MM.1S (cell line): ENCODE data around the gene SDR9C7.
"Not testable (repeated sequence)": the region's sequence is repeated elsewhere in the genome, so short reads cannot be mapped to it uniquely, and the experiment has no call there.

Source experiments
- DNase-seq: peaks from one replicate; pipeline ENCODE4 v3.0.0-alpha.2; 2015
- H2AFZ ChIP-seq: fragments of 300-600 bp; sonication (generic); 2 replicates; pipeline ENCODE4 v1.6.0; 2016; ENCODE audit warnings: antibody characterized with exemption, low read length
- H3F3A ChIP-seq: fragments of 300-600 bp; sonication (generic); 2 replicates; pipeline ENCODE4 v1.6.1; 2016; ENCODE audit warnings: mild to moderate bottlenecking, antibody characterized with exemption, low read length, moderate library complexity, mixed read lengths; ENCODE audit not compliant: insufficient read depth
- H3K27ac ChIP-seq: fragments of 300-600 bp; sonication (generic); 2 replicates; pipeline ENCODE4 v1.5.1; 2016; ENCODE audit warnings: mild to moderate bottlenecking, low read length
- H3K27me3 ChIP-seq: fragments of 300-600 bp; sonication (generic); replicated peaks from 2 replicates; pipeline ENCODE4 v1.6.0; 2016; ENCODE audit warnings: low read length; ENCODE audit not compliant: insufficient read depth
- H3K36me3 ChIP-seq: fragments of 300-600 bp; sonication (generic); replicated peaks from 2 replicates; pipeline ENCODE4 v1.6.1; 2016; ENCODE audit warnings: mild to moderate bottlenecking, low read length, mixed read lengths; ENCODE audit not compliant: insufficient read depth
- H3K4me1 ChIP-seq: fragments of 300-600 bp; sonication (generic); 2 replicates; pipeline ENCODE4 v1.6.1; 2016; ENCODE audit warnings: low read length, mixed read lengths
- H3K4me2 ChIP-seq: fragments of 300-600 bp; sonication (generic); 2 replicates; pipeline ENCODE4 v1.6.0; 2016; ENCODE audit warnings: low read depth, low read length
- H3K4me3 ChIP-seq: fragments of 300-600 bp; sonication (generic); 2 replicates; pipeline ENCODE4 v1.5.1; 2016; ENCODE audit warnings: low read length, mixed read lengths
- H3K79me2 ChIP-seq: fragments of 300-600 bp; sonication (generic); 2 replicates; pipeline ENCODE4 v1.6.1; 2016; ENCODE audit warnings: mixed run types, low read length, mixed read lengths
- H3K9ac ChIP-seq: fragments of 300-600 bp; sonication (generic); 2 replicates; pipeline ENCODE4 v1.6.1; 2016; ENCODE audit warnings: low read length, mixed read lengths
- H3K9me2 ChIP-seq: fragments of 300-600 bp; sonication (generic); replicated peaks from 2 replicates; pipeline ENCODE4 v1.6.1; 2016; ENCODE audit warnings: mild to moderate bottlenecking, low read length, mixed read lengths; ENCODE audit not compliant: insufficient read depth
- H3K9me3 ChIP-seq: fragments of 300-600 bp; sonication (generic); replicated peaks from 2 replicates; pipeline ENCODE4 v1.6.1; 2016; ENCODE audit warnings: mild to moderate bottlenecking, low read length, mixed read lengths; ENCODE audit not compliant: insufficient read depth
- H4K20me1 ChIP-seq: fragments of 300-600 bp; sonication (generic); 2 replicates; pipeline ENCODE4 v1.6.1; 2016; ENCODE audit warnings: mild to moderate bottlenecking, low read length, moderate library complexity, mixed read lengths; ENCODE audit not compliant: insufficient read depth
- CTCF ChIP-seq: fragments of 300-600 bp; sonication (generic); IDR thresholded peaks from 2 replicates; pipeline ENCODE4 v1.5.1; 2016; ENCODE audit warnings: antibody characterized with exemption, low read length, mixed read lengths
- EZH2 ChIP-seq: fragments of 300-600 bp; sonication (generic); optimal IDR thresholded peaks from 2 replicates; pipeline ENCODE3; 2017; ENCODE audit warnings: low read depth, mild to moderate bottlenecking, antibody characterized with exemption, low read length, mixed read lengths
- EZH2phosphoT487 ChIP-seq: fragments of 300-600 bp; sonication (generic); IDR thresholded peaks from 2 replicates; pipeline ENCODE4 v1.6.1; 2018; ENCODE audit warnings: antibody characterized with exemption, low read length

Gene SDR9C7

GRCh38 chr12:56908136-56908535 lies 26.1 kb downstream of the SDR9C7 start:
- TF ChIP-seq EZH2phosphoT487 (no peak), CTCF (no peak), EZH2 (no peak)
- no peak overlapping the region for H2AFZ ChIP-seq
- H3K36me3 ChIP-seq: no peaks in the 10 kb centered on the region
- H3K4me3 ChIP-seq: no peak overlapping the region
- H3K9me3 ChIP-seq: no peaks in the 10 kb centered on the region
- no peak for DNase-seq
- no peaks in the 10 kb centered on the region for H3K9me2 ChIP-seq
- H3K79me2 ChIP-seq: no peaks in the 10 kb centered on the region
- no peaks in the 10 kb centered on the region for H3F3A ChIP-seq
- no peaks in the 10 kb centered on the region for H4K20me1 ChIP-seq
- no peaks in the 10 kb centered on the region for H3K4me1 ChIP-seq
- no peak overlapping the region for H3K4me2 ChIP-seq
- H3K27me3 ChIP-seq: no peaks in the 10 kb centered on the region
- H3K27ac ChIP-seq: no peak overlapping the region
- H3K9ac ChIP-seq: no peak overlapping the region

- no peaks in the 10 kb centered on the region for H3K9me2 ChIP-seq
- no peak overlapping the region for H3K4me2 ChIP-seq
- TF ChIP-seq EZH2phosphoT487 (no peak), EZH2 (no peak), CTCF (no peak)
- H3K9me3 ChIP-seq: no peaks in the 10 kb centered on the region
- H2AFZ ChIP-seq: no peak overlapping the region
- H3K36me3 ChIP-seq: no peaks in the 10 kb centered on the region
- no peaks in the 10 kb centered on the region for H3K27me3 ChIP-seq
- H3K4me3 ChIP-seq: no peak overlapping the region
- H3K79me2 ChIP-seq: no peaks in the 10 kb centered on the region
- H3F3A ChIP-seq: no peaks in the 10 kb centered on the region
- no peak overlapping the region for H3K9ac ChIP-seq
- no peak for DNase-seq
- no peak overlapping the region for H3K27ac ChIP-seq
- H3K4me1 ChIP-seq: no peaks in the 10 kb centered on the region
- H4K20me1 ChIP-seq: no peaks in the 10 kb centered on the region
Measured at GRCh38 chr12:56905852-56906251, 28.4 kb downstream of the SDR9C7 start.

GRCh38 chr12:56903374-56903773 lies 30.8 kb downstream of the SDR9C7 start:
- H3K9me3 ChIP-seq: no peaks in the 10 kb centered on the region
- H3K4me2 ChIP-seq: no peak overlapping the region
- no peaks in the 10 kb centered on the region for H3K79me2 ChIP-seq
- no peak overlapping the region for H3K4me3 ChIP-seq
- no peak for TF ChIP-seq CTCF
- TF ChIP-seq EZH2phosphoT487: no peak
- TF ChIP-seq EZH2: no peak
- no peaks in the 10 kb centered on the region for H4K20me1 ChIP-seq
- H3K27me3 ChIP-seq: no peaks in the 10 kb centered on the region
- H3K27ac ChIP-seq: no peak overlapping the region
- no peak for DNase-seq
- no peaks in the 10 kb centered on the region for H3F3A ChIP-seq
- H3K36me3 ChIP-seq: no peaks in the 10 kb centered on the region
- H3K4me1 ChIP-seq: no peaks in the 10 kb centered on the region
- H3K9ac ChIP-seq: no peak overlapping the region
- H3K9me2 ChIP-seq: no peaks in the 10 kb centered on the region
- no peak overlapping the region for H2AFZ ChIP-seq

- not testable (repeated sequence) for H3F3A ChIP-seq, H2AFZ ChIP-seq, H3K9me3 ChIP-seq, H3K9ac ChIP-seq, H3K27me3 ChIP-seq, H3K79me2 ChIP-seq, H3K36me3 ChIP-seq, H3K27ac ChIP-seq, H3K4me1 ChIP-seq, DNase-seq, H4K20me1 ChIP-seq, H3K9me2 ChIP-seq, H3K4me2 ChIP-seq, H3K4me3 ChIP-seq
Measured at GRCh38 chr12:56901313-56901712, 32.9 kb downstream of the SDR9C7 start.
